Measurements from ENCODE around the gene TGM3.

The TGM3 gene

GRCh38 chr20:2378893-2379292 lies 83.1 kb downstream of the TGM3 start:
- ChIA-PET CTCF (interaction anchor here (4.8 kb wide), 1 partner anchor 8 kb away, joined by 23 read pairs; no protein-coding TSS in a partner anchor), POLR2A (no interaction called here)
- no peak for DNase-seq (ENCODE audit: extremely low spot score)
- no peak for TF ChIP-seq CTCF (IDR thresholded peaks at IDR 0.05; ENCODE audit: control extremely low read depth, extremely low read depth, low read depth, missing control alignments)

- ChIA-PET CTCF (interaction anchor here (1.3 to 4.8 kb wide), 2 partner anchors 8 to 74 kb away, joined by 4 to 23 read pairs; no protein-coding TSS in a partner anchor), POLR2A (no interaction called here)
- DNase-seq (ENCODE audit: extremely low spot score), result no peak
- no peak for TF ChIP-seq CTCF (IDR thresholded peaks at IDR 0.05; ENCODE audit: control extremely low read depth, extremely low read depth, low read depth, missing control alignments)
Observed at GRCh38 chr20:2379511-2380229, 83.9 kb downstream of the TGM3 start.

DNA sequence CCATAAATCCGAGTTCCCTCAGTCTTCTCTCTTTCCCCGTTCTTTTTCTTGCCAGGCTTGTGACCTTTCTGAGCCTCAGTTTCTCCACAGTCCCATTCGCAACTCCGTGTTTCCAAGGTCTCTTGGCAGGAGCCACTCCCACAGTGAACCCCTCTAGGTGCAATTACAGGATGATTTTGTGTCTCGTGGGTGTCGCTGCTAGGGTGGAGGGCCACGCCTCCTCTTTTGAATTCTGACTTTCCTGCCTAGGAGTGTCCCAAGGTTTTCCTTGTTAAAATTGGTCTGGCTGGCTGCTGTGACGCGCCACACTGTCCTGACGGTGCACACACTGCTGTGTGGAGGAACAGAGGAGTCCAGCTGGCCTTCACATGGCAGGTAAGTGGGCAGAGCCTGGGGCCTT lies 84.8 kb downstream of the TGM3 start, which contains the start of gene TGM6:
TSS of gene TGM6 (plus strand) at position 301 of the 400 bp plus-strand sequence. CDS start at position 369, 68 bp downstream.
- TF ChIP-seq CTCF (IDR thresholded peaks at IDR 0.05; ENCODE audit: control extremely low read depth, extremely low read depth, low read depth, missing control alignments), result no peak
- POLR2A ChIA-PET, result no interaction called here
- no peak for DNase-seq (ENCODE audit: extremely low spot score)
- CTCF ChIA-PET, result interaction anchor here (1.3 to 4.8 kb wide), 3 partner anchors 7 to 73 kb away, joined by 4 to 23 read pairs (median 11); no protein-coding TSS in a partner anchor

DNA sequence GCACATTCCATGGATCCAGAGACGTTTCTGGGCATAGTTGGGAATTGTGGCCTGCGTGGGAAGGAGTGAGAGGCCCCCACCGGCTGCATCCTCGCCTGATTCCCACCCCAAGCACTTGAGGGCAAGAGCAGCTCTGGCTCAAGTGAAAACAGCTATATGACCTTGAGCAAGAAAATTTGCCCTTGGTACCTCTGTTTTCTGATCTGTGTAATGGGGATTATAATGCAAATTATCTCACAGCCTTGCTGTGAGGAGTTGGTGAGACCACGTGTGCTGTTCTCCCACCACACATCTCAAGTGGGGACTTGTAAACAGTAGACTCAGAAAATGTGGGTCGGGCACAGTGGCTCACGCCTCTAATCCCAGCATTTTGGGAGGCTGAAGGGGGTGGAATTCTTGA lies 85.5 kb downstream of the TGM3 start:
- POLR2A ChIA-PET, result no interaction called here
- no peak for DNase-seq (ENCODE audit: extremely low spot score)
- CTCF ChIA-PET, result interaction anchor here (1.2 to 2.5 kb wide), 2 partner anchors 13 to 71 kb away, joined by 5 to 11 read pairs; no protein-coding TSS in a partner anchor
- TF ChIP-seq CTCF (IDR thresholded peaks at IDR 0.05; ENCODE audit: control extremely low read depth, extremely low read depth, low read depth, missing control alignments), result no peak

DNA sequence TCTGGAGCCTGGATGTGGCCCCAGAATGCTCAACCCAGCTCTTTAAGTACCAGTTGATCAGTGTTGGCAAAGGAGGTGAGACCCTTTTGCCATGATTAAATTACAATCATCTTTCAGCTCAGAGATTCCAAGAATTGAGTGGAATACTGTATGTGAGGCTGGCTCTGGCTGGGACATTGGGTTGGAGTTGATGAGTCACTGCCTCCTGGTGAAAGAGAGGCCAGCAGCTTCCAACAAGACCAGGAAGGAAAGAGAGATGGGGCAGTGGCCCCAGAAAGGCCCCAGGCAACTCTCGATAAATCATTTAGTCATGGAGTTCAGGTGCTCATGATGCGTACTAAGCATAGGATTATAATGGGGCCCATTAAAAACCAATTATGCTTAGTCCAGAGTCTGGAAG lies 87.0 kb downstream of the TGM3 start:
- POLR2A ChIA-PET, result no interaction called here
- CTCF ChIA-PET, result interaction anchor here (0.8 to 2.5 kb wide), 2 partner anchors 12 to 16 kb away, joined by 3 to 11 read pairs; no protein-coding TSS in a partner anchor
- TF ChIP-seq CTCF (IDR thresholded peaks at IDR 0.05; ENCODE audit: control extremely low read depth, extremely low read depth, low read depth, missing control alignments), result no peak
- no peak for DNase-seq (ENCODE audit: extremely low spot score)

GRCh38 chr20:2385026-2385425 lies 89.2 kb downstream of the TGM3 start:
- POLR2A ChIA-PET, result no interaction called here
- TF ChIP-seq CTCF (IDR thresholded peaks at IDR 0.05; ENCODE audit: control extremely low read depth, extremely low read depth, low read depth, missing control alignments), result no peak
- DNase-seq (ENCODE audit: extremely low spot score), result no peak
- CTCF ChIA-PET, result interaction anchor here (0.6 to 0.9 kb wide), 4 partner anchors 11 to 137 kb away, joined by 3 to 4 read pairs (median 3); no protein-coding TSS in a partner anchor
